Endothelial cell of umbilical vein (primary cell): ENCODE measurements around the gene DUS1L. TPM values are rescaled to one million over a fixed set of nuclear protein-coding genes. Genes with fewer than 3 reads are reported as not detected.

Experiments
- BruUV-seq: library from RNA; stranded (reverse); fragments of 400-500 nt; replicated peaks from 2 replicates; lab custom pipeline; 2021; lab: Mats Ljungman, UMichigan
- CTCF ChIA-PET: fragments of 300-600, 350-600 bp; sonication (Branson Sonifier 250); formaldehyde crosslinking; loops from one replicate; lab custom pipeline; 2021; ENCODE audit warnings: antibody characterized with exemption, inconsistent platforms; lab: Charles Lee
- POLR2A ChIA-PET: fragments of 300-600, 350-600 bp; sonication (Branson Sonifier 250); formaldehyde crosslinking; loops from one replicate; lab custom pipeline; 2021; ENCODE audit warnings: antibody characterized with exemption, inconsistent platforms; lab: Charles Lee
- DNase-seq: peaks from one replicate; pipeline ENCODE4 v3.0.0-alpha.2; 2011; ENCODE audit warnings: low read depth, low spot score
- FAIRE-seq: peaks from 2 replicates; lab custom pipeline; 2011; peaks lifted over from hg19 to GRCh38; lab: Jason Lieb, UNC
- H2AFZ ChIP-seq: 2 replicates; pipeline ENCODE4 v1.6.0; 2012; ENCODE audit warnings: low read depth, low read length, control low read depth, inconsistent platforms
- H3K27ac ChIP-seq: 2 replicates; pipeline ENCODE4 v1.5.1; 2011; ENCODE audit warnings: low read depth, mild to moderate bottlenecking, control low read depth, low read length, moderate library complexity; ENCODE audit not compliant: insufficient read depth
- H3K27me3 ChIP-seq, 2 experiments: 2 replicates each; pipeline versions ENCODE4 v1.6.0 to v1.6.1; 2011; ENCODE audit warnings: low read length in 2 of 2, mixed read lengths in 1 of 2; ENCODE audit not compliant: control insufficient read depth in 2 of 2, insufficient read depth in 2 of 2
- H3K36me3 ChIP-seq, 2 experiments: 2 replicates in 1 of 2; 3 replicates in 1 of 2; pipeline ENCODE4 v1.5.1; 2011; ENCODE audit warnings: low read length in 2 of 2, mild to moderate bottlenecking in 1 of 2, moderate library complexity in 1 of 2; ENCODE audit not compliant: control insufficient read depth in 2 of 2, insufficient read depth in 2 of 2; ENCODE audit errors: extremely low read depth in 1 of 2
- H3K4me1 ChIP-seq: 3 replicates; pipeline ENCODE4 v1.5.1; 2011; ENCODE audit warnings: mild to moderate bottlenecking, low read length; ENCODE audit not compliant: control insufficient read depth, insufficient read depth; ENCODE audit errors: extremely low read depth
- H3K4me2 ChIP-seq: 2 replicates; pipeline ENCODE4 v1.6.1; 2011; ENCODE audit warnings: low read length, control low read depth, mixed read lengths; ENCODE audit not compliant: insufficient read depth
- H3K4me3 ChIP-seq, 3 experiments: fragments of 200-600 bp in 1 of 3; sonication (generic), shearing (Covaris generic) in 1 of 3; replicated peaks in 1 of 3; 2 replicates each; pipeline ENCODE4 v1.5.1; 2011 to 2016; ENCODE audit warnings: control low read depth in 3 of 3, low read length in 3 of 3, mild to moderate bottlenecking in 2 of 3, inconsistent platforms in 1 of 3, low read depth in 1 of 3, moderate library complexity in 1 of 3; ENCODE audit not compliant: insufficient read depth in 1 of 3
- H3K79me2 ChIP-seq: 2 replicates; pipeline ENCODE4 v1.6.0; 2012; ENCODE audit warnings: low read length, inconsistent platforms; ENCODE audit not compliant: control insufficient read depth, insufficient read depth
- H3K9ac ChIP-seq: replicated peaks from 2 replicates; pipeline ENCODE3; 2011; ENCODE audit warnings: low read length, control low read depth; ENCODE audit not compliant: insufficient read depth; ENCODE audit errors: extremely low read depth
- H3K9me1 ChIP-seq: replicated peaks from 3 replicates; pipeline ENCODE4 v1.6.0; 2011; ENCODE audit warnings: mild to moderate bottlenecking, low read length; ENCODE audit not compliant: control insufficient read depth, insufficient read depth; ENCODE audit errors: extremely low read depth
- H3K9me3 ChIP-seq: replicated peaks from 2 replicates; pipeline ENCODE4 v1.5.1; 2012; ENCODE audit warnings: low read length, inconsistent platforms; ENCODE audit not compliant: control insufficient read depth, insufficient read depth
- H4K20me1 ChIP-seq: replicated peaks from 2 replicates; pipeline ENCODE3; 2011; ENCODE audit warnings: mild to moderate bottlenecking, low read length; ENCODE audit not compliant: control insufficient read depth, insufficient read depth; ENCODE audit errors: extremely low read depth
- EZH2 ChIP-seq: IDR thresholded peaks from 2 replicates; pipeline ENCODE4 v1.6.1; 2012; ENCODE audit warnings: borderline replicate concordance, low read depth, mild to moderate bottlenecking, moderate library complexity, low read length, inconsistent platforms; ENCODE audit not compliant: severe bottlenecking
- FOS ChIP-seq: IDR thresholded peaks from 2 replicates; pipeline ENCODE4 v1.6.1; 2011; ENCODE audit warnings: mild to moderate bottlenecking, low read length, moderate library complexity, borderline replicate concordance; ENCODE audit not compliant: insufficient read depth
- GATA2 ChIP-seq: IDR thresholded peaks from 2 replicates; pipeline ENCODE4 v1.7.0; 2011; ENCODE audit warnings: low read depth, mild to moderate bottlenecking, moderate library complexity, mixed read lengths, low read length; ENCODE audit not compliant: insufficient read length, insufficient read depth
- JUN ChIP-seq: IDR thresholded peaks from 2 replicates; pipeline ENCODE4 v1.6.1; 2011; ENCODE audit warnings: borderline replicate concordance, low read depth; ENCODE audit not compliant: insufficient read length, insufficient read depth
- MYC ChIP-seq: IDR thresholded peaks from one replicate; pipeline ENCODE4 v1.6.1; 2011; ENCODE audit warnings: mild to moderate bottlenecking, low read depth, low read length
- POLR2A ChIP-seq: IDR thresholded peaks from 2 replicates; pipeline ENCODE4 v1.6.1; 2012; ENCODE audit warnings: low read depth, mild to moderate bottlenecking, control low read depth, low read length
- POLR2AphosphoS5 ChIP-seq: IDR thresholded peaks from 2 replicates; pipeline ENCODE4 v1.6.1; 2012; ENCODE audit warnings: low read depth, mild to moderate bottlenecking, control low read depth, low read length, moderate library complexity; ENCODE audit not compliant: insufficient read depth
- dilution Hi-C: fragments of 300-500 bp; cut with MboI; formaldehyde crosslinking; loops from one replicate; pipeline ENCODE4 v1.15.0; 2019; ENCODE audit warnings: low sequenced_read_pairs; ENCODE audit not compliant: extremely low pct_ligation_motif_present
- intact Hi-C: fragments of 100-400 bp; cut with micrococcal nuclease; formaldehyde crosslinking; loops from one replicate; pipeline ENCODE4 v1.10.0; 2022
- polyA plus RNA-seq, 4 experiments: library from polyadenylated mRNA; depleted of rRNA in 3 of 4; stranded (reverse) in 3 of 4; unstranded in 1 of 4; fragments of >200 nt; gene quantifications; 2 replicates each; pipeline versions ENCODE4 v1.2.1 to v1.2.3, GENCODE V29; 2011 to 2012; ENCODE audit warnings: missing spikeins in 1 of 4
- total RNA-seq: library from RNA; stranded (reverse); gene quantifications from 2 replicates; pipeline ENCODE4 v1.2.3, GENCODE V29; 2021
- TF ChIP-seq, protein P1 (sequence below): IDR thresholded peaks from 2 replicates; pipeline ENCODE4 v1.6.1; 2011; ENCODE audit not compliant: insufficient read depth, insufficient read length
- TF ChIP-seq, protein P2 (sequence below), 2 donors: IDR thresholded peaks; 1 replicate in 1 of 2; 2 replicates in 1 of 2; pipeline ENCODE4 v1.5.1; 2011; ENCODE audit warnings: low read length in 2 of 2, mild to moderate bottlenecking in 2 of 2, moderate library complexity in 2 of 2, control low read depth in 1 of 2, inconsistent platforms in 1 of 2, low read depth in 1 of 2; ENCODE audit not compliant: insufficient read depth in 1 of 2; ENCODE audit errors: extremely low read depth in 1 of 2

The DUS1L gene
- total and polyA plus RNA-seq, 2 donors (not counting 3 experiments of a cell fraction or from before 2014, with no cell fraction given): 60.1 to 92.9 TPM

DNA sequence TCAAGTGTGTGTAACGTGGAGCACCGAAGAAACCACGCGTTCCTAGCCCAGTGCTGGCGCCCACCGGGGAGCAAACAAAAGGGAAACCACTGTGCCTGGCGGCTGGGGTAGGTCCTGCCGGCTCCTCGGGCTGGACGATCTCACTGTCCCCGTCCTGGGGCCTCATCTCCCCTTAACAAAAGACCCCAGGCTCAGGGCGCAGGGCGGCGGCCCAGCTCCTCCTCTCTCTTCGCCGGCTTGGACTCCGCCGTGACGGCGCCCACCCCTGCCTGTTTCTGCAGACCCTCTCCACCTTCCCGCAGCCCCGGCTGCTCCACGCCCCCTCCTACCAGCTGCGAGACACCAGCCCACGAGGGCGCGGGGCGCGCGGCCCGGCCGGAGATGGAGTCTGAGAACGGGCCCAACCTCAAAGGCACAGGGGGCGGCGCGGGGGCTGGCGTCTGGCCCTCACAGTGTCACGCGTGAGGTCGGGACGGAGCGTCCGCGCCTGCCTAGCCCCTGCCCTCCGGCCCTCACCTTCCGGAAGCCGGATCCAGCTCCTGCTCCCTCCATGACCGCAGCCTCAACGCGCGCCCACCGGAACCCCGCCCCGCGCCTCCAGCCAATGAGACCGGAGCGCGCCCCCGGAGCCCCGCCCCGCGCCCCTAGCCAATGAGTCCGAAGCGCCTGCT is 43.2 kb downstream of the DUS1L start, which contains the start of gene CENPX:
CENPX (minus strand) TSS at position 569 of the 671 bp plus-strand sequence; CDS start at position 552, 17 bp downstream.
- H3K9me1 ChIP-seq: no peaks in the 10 kb centered on the region
- peak within 1 kb of the TSS; percentile 21 for H3K27ac ChIP-seq
- TF ChIP-seq, protein P1, sequence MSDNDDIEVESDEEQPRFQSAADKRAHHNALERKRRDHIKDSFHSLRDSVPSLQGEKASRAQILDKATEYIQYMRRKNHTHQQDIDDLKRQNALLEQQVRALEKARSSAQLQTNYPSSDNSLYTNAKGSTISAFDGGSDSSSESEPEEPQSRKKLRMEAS: no peak
- no peak for TF ChIP-seq MYC
- no peak for TF ChIP-seq GATA2
- no peak for TF ChIP-seq EZH2
- no peak for TF ChIP-seq JUN
- TF ChIP-seq POLR2A: peak; percentile 66
- TF ChIP-seq FOS: no peak
- TF ChIP-seq, protein P2, sequence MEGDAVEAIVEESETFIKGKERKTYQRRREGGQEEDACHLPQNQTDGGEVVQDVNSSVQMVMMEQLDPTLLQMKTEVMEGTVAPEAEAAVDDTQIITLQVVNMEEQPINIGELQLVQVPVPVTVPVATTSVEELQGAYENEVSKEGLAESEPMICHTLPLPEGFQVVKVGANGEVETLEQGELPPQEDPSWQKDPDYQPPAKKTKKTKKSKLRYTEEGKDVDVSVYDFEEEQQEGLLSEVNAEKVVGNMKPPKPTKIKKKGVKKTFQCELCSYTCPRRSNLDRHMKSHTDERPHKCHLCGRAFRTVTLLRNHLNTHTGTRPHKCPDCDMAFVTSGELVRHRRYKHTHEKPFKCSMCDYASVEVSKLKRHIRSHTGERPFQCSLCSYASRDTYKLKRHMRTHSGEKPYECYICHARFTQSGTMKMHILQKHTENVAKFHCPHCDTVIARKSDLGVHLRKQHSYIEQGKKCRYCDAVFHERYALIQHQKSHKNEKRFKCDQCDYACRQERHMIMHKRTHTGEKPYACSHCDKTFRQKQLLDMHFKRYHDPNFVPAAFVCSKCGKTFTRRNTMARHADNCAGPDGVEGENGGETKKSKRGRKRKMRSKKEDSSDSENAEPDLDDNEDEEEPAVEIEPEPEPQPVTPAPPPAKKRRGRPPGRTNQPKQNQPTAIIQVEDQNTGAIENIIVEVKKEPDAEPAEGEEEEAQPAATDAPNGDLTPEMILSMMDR (IDR thresholded peaks at IDR 0.05; ENCODE audit: extremely low read depth in 1 of 2, insufficient read depth in 1 of 2, low read depth in 1 of 2, low read length in 2 of 2): no peak
- TF ChIP-seq POLR2AphosphoS5: peak; percentile 59
- peaks cover 12% of the 10 kb centered on the region for H3K4me1 ChIP-seq
- H4K20me1 ChIP-seq: no peaks in the 10 kb centered on the region
- H2AFZ ChIP-seq: peak within 1 kb of the TSS; percentile 78
- no peaks in the 10 kb centered on the region for H3K36me3 ChIP-seq
- ChIA-PET CTCF (interaction anchor here (1.0 to 9.1 kb wide), 11 partner anchors 8 to 214 kb away, joined by 3 to 345 read pairs (median 6); partner anchors contain the start of genes ARHGDIA, DCXR, NOTUM and RAC3), POLR2A (interaction anchor here (0.7 kb wide), 1 partner anchor 207 kb away, joined by 7 read pairs; no protein-coding TSS in a partner anchor)
- BruUV-seq: TSS peak; percentile 14
- FAIRE-seq (no peak), DNase-seq (no peak)
- H3K27me3 ChIP-seq: no peaks in the 10 kb centered on the region
- dilution Hi-C loops: no loop called here
- peak within 1 kb of the TSS; percentile 50 to 70 (median 60) for H3K4me3 ChIP-seq
- H3K79me2 ChIP-seq: peaks cover 5% of the 10 kb centered on the region
- H3K4me2 ChIP-seq: peak within 1 kb of the TSS; percentile 70
- H3K9me3 ChIP-seq: no peaks in the 10 kb centered on the region
- H3K9ac ChIP-seq: peak within 1 kb of the TSS; percentile 61
- intact Hi-C loops: loop anchor here (1.0 to 10.0 kb wide), 6 partner anchors 45 to 192 kb away; partner anchors contain the start of genes ASPSCR1, CCDC57, FASN and MAFG
